ENCODE data around the gene GPRIN3. TPM values are rescaled to one million over a fixed set of nuclear protein-coding genes. Genes with fewer than 3 reads are reported as not detected.

GPRIN3 gene
- total RNA-seq, 1 donor from 2014 or later = 2.1 TPM

DNA sequence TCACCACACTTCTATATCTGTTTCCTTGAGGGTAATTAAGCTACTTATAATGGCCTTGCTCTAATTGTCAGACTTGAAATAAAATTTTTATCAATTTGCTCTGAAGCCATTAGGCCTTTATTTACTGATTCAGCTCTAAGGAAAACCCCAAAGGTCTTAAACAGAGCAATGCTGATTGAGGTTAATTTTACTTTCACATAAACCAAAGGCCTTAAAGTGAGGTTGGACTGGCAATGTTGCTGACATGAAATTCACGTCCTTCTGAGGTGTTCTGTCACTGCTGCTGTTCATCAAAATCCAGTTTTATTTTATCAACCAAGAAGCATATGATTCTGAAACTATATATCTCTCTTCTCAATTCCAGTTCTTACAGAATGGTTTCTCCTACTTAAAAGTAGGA is 21.7 kb upstream of the GPRIN3 start:
- DNase-seq (ENCODE audit: low spot score in 2 of 2) = no peak

DNA sequence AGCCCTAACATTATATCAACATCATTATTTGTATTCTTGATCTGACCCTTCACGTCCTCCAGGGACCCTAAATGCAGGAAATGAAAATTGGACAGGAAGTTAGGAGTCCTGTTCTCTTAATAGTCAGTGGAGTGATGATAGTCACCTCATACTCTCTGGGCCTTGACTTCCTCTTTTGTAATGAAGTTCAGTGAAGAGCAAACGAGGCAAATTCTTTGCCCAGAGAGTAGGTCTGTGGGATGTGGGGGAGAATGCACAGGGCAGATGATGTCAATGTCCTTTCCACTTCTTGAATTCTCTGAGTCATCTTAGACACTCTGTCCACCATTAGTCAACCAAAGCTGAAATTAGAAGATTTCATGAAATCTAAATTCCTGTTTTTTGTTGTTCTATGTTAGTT is 17.1 kb upstream of the GPRIN3 start:
- Histone ChIP-seq H3K27me3 (no peaks in the 10 kb centered on the region), H3K36me3 (no peaks in the 10 kb centered on the region), H3K27ac (no peak overlapping the region), H3K4me1 (no peaks in the 10 kb centered on the region), H3K9me3 (peaks cover 0 to 3% of the 10 kb centered on the region in 2 donors), H3K4me3 (no peak overlapping the region)
- DNase-seq (ENCODE audit: low spot score in 2 of 2) = no peak
- no peak for TF ChIP-seq CTCF (IDR thresholded peaks at IDR 0.05)
- intact Hi-C loops (cut with DNase I) = no loop called here

More for the DNA sequence above, 21.7 kb upstream of the GPRIN3 start:
- H3K4me3 ChIP-seq = no peak overlapping the region
- peaks cover 0 to 3% of the 10 kb centered on the region in 2 donors for H3K9me3 ChIP-seq
- no peaks in the 10 kb centered on the region for H3K27me3 ChIP-seq
- no peak for TF ChIP-seq CTCF (IDR thresholded peaks at IDR 0.05)
- H3K27ac ChIP-seq = no peak overlapping the region
- no peaks in the 10 kb centered on the region for H3K4me1 ChIP-seq
- intact Hi-C loops (cut with DNase I) = no loop called here
- no peaks in the 10 kb centered on the region for H3K36me3 ChIP-seq

GRCh38 chr4:89322671-89323070 is 15.1 kb upstream of the GPRIN3 start:
- intact Hi-C loops (cut with DNase I) = no loop called here
- Histone ChIP-seq H3K4me3 (no peak overlapping the region), H3K27ac (no peak overlapping the region), H3K36me3 (no peaks in the 10 kb centered on the region), H3K4me1 (no peaks in the 10 kb centered on the region), H3K9me3 (peaks cover 0 to under 1% of the 10 kb centered on the region in 2 donors), H3K27me3 (no peaks in the 10 kb centered on the region)
- TF ChIP-seq CTCF (IDR thresholded peaks at IDR 0.05) = no peak
- no peak for DNase-seq (ENCODE audit: low spot score in 2 of 2)

DNA sequence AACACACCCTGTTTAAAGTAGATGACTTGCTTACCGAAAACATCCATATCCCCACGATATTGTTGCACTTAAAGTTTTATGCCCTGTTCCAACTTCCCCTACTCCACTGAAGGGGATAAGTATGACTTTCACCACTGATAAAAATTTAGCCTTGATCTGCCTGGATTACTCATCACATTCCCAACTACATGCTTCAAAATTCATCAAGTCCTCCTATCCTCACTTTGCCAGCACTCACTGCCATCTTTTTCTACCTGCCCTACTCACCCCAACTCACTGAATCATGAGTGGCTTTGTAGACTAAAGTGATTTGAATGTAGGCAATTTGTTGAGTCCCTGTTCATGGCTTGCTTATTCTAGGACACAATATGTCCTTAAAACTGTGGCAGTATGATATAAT is 12.2 kb upstream of the GPRIN3 start:
- no peak overlapping the region for H3K27ac ChIP-seq
- H3K27me3 ChIP-seq = no peaks in the 10 kb centered on the region
- no peak overlapping the region for H3K4me3 ChIP-seq
- TF ChIP-seq CTCF (IDR thresholded peaks at IDR 0.05) = no peak
- no peaks in the 10 kb centered on the region for H3K9me3 ChIP-seq
- H3K4me1 ChIP-seq = no peaks in the 10 kb centered on the region
- intact Hi-C loops (cut with DNase I) = no loop called here
- no peaks in the 10 kb centered on the region for H3K36me3 ChIP-seq
- no peak for DNase-seq (ENCODE audit: low spot score in 2 of 2)

- DNase-seq (ENCODE audit: low spot score in 2 of 2) = no peak
- no peak overlapping the region for H3K4me3 ChIP-seq
- H3K27me3 ChIP-seq = no peaks in the 10 kb centered on the region
- H3K4me1 ChIP-seq = no peaks in the 10 kb centered on the region
- no peaks in the 10 kb centered on the region for H3K36me3 ChIP-seq
- TF ChIP-seq CTCF (IDR thresholded peaks at IDR 0.05) = no peak
- H3K9me3 ChIP-seq = no peaks in the 10 kb centered on the region
- no peak overlapping the region for H3K27ac ChIP-seq
- intact Hi-C loops (cut with DNase I) = no loop called here
These were observed 9.3 kb upstream of the GPRIN3 start for GRCh38 chr4:89316931-89317366.

DNA sequence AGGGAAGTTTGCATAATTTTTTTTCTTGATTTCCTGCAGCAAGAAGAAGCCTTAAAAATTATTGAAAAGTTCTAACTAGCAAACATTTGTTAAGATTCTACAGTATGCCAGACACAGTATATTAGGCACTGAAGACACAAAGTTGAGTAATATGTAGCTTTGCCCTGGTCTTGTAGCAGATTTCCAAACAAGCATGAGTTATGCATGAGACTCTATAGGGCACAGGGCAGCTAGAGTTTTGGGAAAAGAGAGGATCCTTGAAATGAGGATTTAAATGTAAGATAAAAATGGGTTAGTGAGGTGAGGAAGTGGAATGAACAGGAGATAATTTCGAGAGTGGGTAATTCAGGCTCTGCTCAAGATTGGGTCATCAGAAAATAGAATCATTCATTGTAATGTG is 8.6 kb upstream of the GPRIN3 start:
- intact Hi-C loops (cut with DNase I) = no loop called here
- Histone ChIP-seq H3K4me3 (no peak overlapping the region), H3K36me3 (no peaks in the 10 kb centered on the region), H3K27me3 (no peaks in the 10 kb centered on the region), H3K9me3 (no peaks in the 10 kb centered on the region), H3K27ac (no peak overlapping the region), H3K4me1 (no peaks in the 10 kb centered on the region)
- no peak for DNase-seq (ENCODE audit: low spot score in 2 of 2)
- TF ChIP-seq CTCF (IDR thresholded peaks at IDR 0.05) = no peak

Data from ascending aorta (tissue), 2 donors.